T-helper 1 cell treated with Interleukin-12 subunit alpha and Interleukin-12 subunit beta and Interleukin-4 antibody, amounts not matched to agents 30 μg/mL and 1 μg/mL, for 36 hours (primary cell): Measurements from ENCODE around the gene ZBTB42.

Experiments
- H3K27ac Mint-ChIP-seq: one replicate; pipeline ENCODE4 v1.8.0; 2021; ENCODE audit warnings: mild to moderate bottlenecking, mixed read lengths
- H3K27me3 Mint-ChIP-seq: one replicate; pipeline ENCODE4 v1.8.0; 2021; ENCODE audit warnings: low read depth, mixed read lengths
- H3K36me3 Mint-ChIP-seq: one replicate; pipeline ENCODE4 v1.8.0; 2021; ENCODE audit warnings: low read depth, mixed read lengths
- H3K4me1 Mint-ChIP-seq: one replicate; pipeline ENCODE4 v1.8.0; 2021; ENCODE audit warnings: low read depth, mixed read lengths
- H3K4me3 Mint-ChIP-seq: one replicate; pipeline ENCODE4 v1.8.0; 2021; ENCODE audit warnings: mild to moderate bottlenecking, moderate library complexity, mixed read lengths
- H3K9me3 Mint-ChIP-seq: one replicate; pipeline ENCODE4 v1.8.0; 2021; ENCODE audit warnings: mixed read lengths

Gene ZBTB42

GRCh38 chr14:104794099-104794498, 6.8 kb upstream of the ZBTB42 start:
- Mint-ChIP-seq H3K9me3 (no peaks in the 10 kb centered on the region), H3K4me1 (peaks cover 35% of the 10 kb centered on the region), H3K27ac (peak overlapping the region; percentile 83), H3K4me3 (peak overlapping the region; percentile 86), H3K36me3 (peaks cover 6% of the 10 kb centered on the region), H3K27me3 (peaks cover 10% of the 10 kb centered on the region)

GRCh38 chr14:104794631-104794992, 6.3 kb upstream of the ZBTB42 start:
- H3K4me1 Mint-ChIP-seq: peaks cover 40% of the 10 kb centered on the region
- H3K9me3 Mint-ChIP-seq: no peaks in the 10 kb centered on the region
- peak overlapping the region; percentile 86 for H3K4me3 Mint-ChIP-seq
- peak overlapping the region; percentile 83 for H3K27ac Mint-ChIP-seq
- peaks cover 14% of the 10 kb centered on the region for H3K27me3 Mint-ChIP-seq
- H3K36me3 Mint-ChIP-seq: peaks cover 6% of the 10 kb centered on the region

- peaks cover 14% of the 10 kb centered on the region for H3K27me3 Mint-ChIP-seq
- peaks cover 6% of the 10 kb centered on the region for H3K36me3 Mint-ChIP-seq
- peaks cover 45% of the 10 kb centered on the region for H3K4me1 Mint-ChIP-seq
- no peaks in the 10 kb centered on the region for H3K9me3 Mint-ChIP-seq
- peak within 1 kb of the TSS; percentile 86 for H3K4me3 Mint-ChIP-seq
- H3K27ac Mint-ChIP-seq: peak within 1 kb of the TSS; percentile 83
Observed at GRCh38 chr14:104794993-104795780, 5.7 kb upstream of the ZBTB42 start, which contains the start of gene AKT1. Gene AKT1 (minus strand): TSS chr14:104795748. CDS start chr14:104792643, 3,105 bp downstream.

GRCh38 chr14:104795781-104796686, 4.9 kb upstream of the ZBTB42 start:
- peak overlapping the region; percentile 36 for H3K27ac Mint-ChIP-seq

GRCh38 chr14:104796687-104797081, 4.2 kb upstream of the ZBTB42 start:
- H3K4me1 Mint-ChIP-seq: peaks cover 43% of the 10 kb centered on the region
- peaks cover 14% of the 10 kb centered on the region for H3K27me3 Mint-ChIP-seq
- peak overlapping the region; percentile 73 for H3K4me3 Mint-ChIP-seq
- H3K9me3 Mint-ChIP-seq: no peaks in the 10 kb centered on the region
- H3K27ac Mint-ChIP-seq: peak overlapping the region; percentile 36
- no peaks in the 10 kb centered on the region for H3K36me3 Mint-ChIP-seq

More at GRCh38 chr14:104795781-104796686, 4.9 kb upstream of the ZBTB42 start:
- peaks cover 45% of the 10 kb centered on the region for H3K4me1 Mint-ChIP-seq
- H3K27me3 Mint-ChIP-seq: peaks cover 14% of the 10 kb centered on the region
- peak overlapping the region; percentile 73 for H3K4me3 Mint-ChIP-seq
- H3K36me3 Mint-ChIP-seq: peaks cover 3% of the 10 kb centered on the region
- no peaks in the 10 kb centered on the region for H3K9me3 Mint-ChIP-seq

- H3K4me3 Mint-ChIP-seq: no peak overlapping the region
- no peaks in the 10 kb centered on the region for H3K9me3 Mint-ChIP-seq
- H3K27me3 Mint-ChIP-seq: peaks cover 14% of the 10 kb centered on the region
- H3K27ac Mint-ChIP-seq: peak overlapping the region; percentile 26
- H3K4me1 Mint-ChIP-seq: peaks cover 43% of the 10 kb centered on the region
- no peaks in the 10 kb centered on the region for H3K36me3 Mint-ChIP-seq
Observed at GRCh38 chr14:104797115-104798044, 3.5 kb upstream of the ZBTB42 start.

GRCh38 chr14:104798300-104799243, 2.3 kb upstream of the ZBTB42 start:
- H3K4me3 Mint-ChIP-seq: peak overlapping the region; percentile 33
- H3K36me3 Mint-ChIP-seq: peaks cover 2% of the 10 kb centered on the region
- peak overlapping the region; percentile 62 for H3K27ac Mint-ChIP-seq
- H3K27me3 Mint-ChIP-seq: peaks cover 14% of the 10 kb centered on the region
- H3K4me1 Mint-ChIP-seq: peaks cover 37% of the 10 kb centered on the region
- H3K9me3 Mint-ChIP-seq: no peaks in the 10 kb centered on the region

- Mint-ChIP-seq H3K9me3 (no peaks in the 10 kb centered on the region), H3K27ac (peak overlapping the region; percentile 42), H3K36me3 (peaks cover 2% of the 10 kb centered on the region), H3K4me1 (peaks cover 30% of the 10 kb centered on the region), H3K4me3 (peak overlapping the region; percentile 33), H3K27me3 (peaks cover 14% of the 10 kb centered on the region)
Observed at GRCh38 chr14:104799244-104800014, 1.5 kb upstream of the ZBTB42 start.

- peaks cover 14% of the 10 kb centered on the region for H3K27me3 Mint-ChIP-seq
- peak overlapping the region; percentile 33 for H3K4me3 Mint-ChIP-seq
- peak overlapping the region; percentile 42 for H3K27ac Mint-ChIP-seq
- peaks cover 29% of the 10 kb centered on the region for H3K4me1 Mint-ChIP-seq
- peaks cover 2% of the 10 kb centered on the region for H3K36me3 Mint-ChIP-seq
- H3K9me3 Mint-ChIP-seq: no peaks in the 10 kb centered on the region
Observed at GRCh38 chr14:104800015-104800770, 708 bp upstream of the ZBTB42 start.

GRCh38 chr14:104801520-104802393, 856 bp downstream of the ZBTB42 start:
- Mint-ChIP-seq H3K36me3 (peaks cover 2% of the 10 kb centered on the region), H3K4me1 (peaks cover 21% of the 10 kb centered on the region), H3K27ac (peak overlapping the region; percentile 73), H3K27me3 (peaks cover 14% of the 10 kb centered on the region), H3K4me3 (peak overlapping the region; percentile 91), H3K9me3 (no peaks in the 10 kb centered on the region)

- H3K27ac Mint-ChIP-seq: peak overlapping the region; percentile 69
- H3K27me3 Mint-ChIP-seq: peaks cover 14% of the 10 kb centered on the region
- peaks cover 2% of the 10 kb centered on the region for H3K36me3 Mint-ChIP-seq
- peaks cover 24% of the 10 kb centered on the region for H3K4me1 Mint-ChIP-seq
- H3K9me3 Mint-ChIP-seq: no peaks in the 10 kb centered on the region
- H3K4me3 Mint-ChIP-seq: peak overlapping the region; percentile 70
Observed at GRCh38 chr14:104802394-104803184, 1.7 kb downstream of the ZBTB42 start.
